Kidney epithelial cell (primary cell): ENCODE measurements around the gene PALLD. TPM values are rescaled to one million over a fixed set of nuclear protein-coding genes. Genes with fewer than 3 reads are reported as not detected.

Experiments used
- DNase-seq: peaks from one replicate; pipeline ENCODE4 v3.0.0-alpha.2; 2010; ENCODE audit warnings: low read depth
- H3K27me3 ChIP-seq: 2 replicates; pipeline ENCODE4 v1.6.0; 2011; ENCODE audit warnings: low read length; ENCODE audit not compliant: control insufficient read depth, insufficient read depth
- H3K36me3 ChIP-seq: 2 replicates; pipeline ENCODE4 v1.5.1; 2011; ENCODE audit warnings: low read length; ENCODE audit not compliant: control insufficient read depth, insufficient read depth
- H3K4me3 ChIP-seq: 2 replicates; pipeline ENCODE4 v1.5.1; 2011; ENCODE audit warnings: low read depth, mild to moderate bottlenecking, control low read depth, low read length
- CTCF ChIP-seq: IDR thresholded peaks from 2 replicates; pipeline ENCODE4 v1.5.1; 2011; ENCODE audit warnings: mild to moderate bottlenecking, moderate library complexity, low read length, control low read depth, inconsistent platforms; ENCODE audit not compliant: insufficient read depth, poor library complexity, severe bottlenecking
- total RNA-seq: library from RNA; depleted of rRNA; stranded (reverse); fragments of >200 nt; gene quantifications from 2 replicates; pipeline ENCODE4 v1.2.3, GENCODE V29; 2015

Gene PALLD
- total RNA-seq, 1 donor from 2014 or later = 77.4 TPM

- no peak for DNase-seq
- TF ChIP-seq CTCF = no peak
- Histone ChIP-seq H3K36me3 (peaks cover 1% of the 10 kb centered on the region), H3K4me3 (no peak overlapping the region), H3K27me3 (no peaks in the 10 kb centered on the region)
Measured at GRCh38 chr4:168874083-168874482, 377.2 kb downstream of the PALLD start.

GRCh38 chr4:168876106-168876505 lies 379.3 kb downstream of the PALLD start:
- DNase-seq = no peak
- no peak for TF ChIP-seq CTCF
- Histone ChIP-seq H3K27me3 (no peaks in the 10 kb centered on the region), H3K36me3 (peaks cover 1% of the 10 kb centered on the region), H3K4me3 (no peak overlapping the region)

- peak overlapping the region; percentile 37 for H3K4me3 ChIP-seq
- H3K27me3 ChIP-seq = no peaks in the 10 kb centered on the region
- DNase-seq = no peak
- no peaks in the 10 kb centered on the region for H3K36me3 ChIP-seq
- TF ChIP-seq CTCF = no peak
Measured at GRCh38 chr4:168877511-168878491, 380.9 kb downstream of the PALLD start.

- Histone ChIP-seq H3K4me3 (no peak overlapping the region), H3K27me3 (no peaks in the 10 kb centered on the region), H3K36me3 (no peaks in the 10 kb centered on the region)
- TF ChIP-seq CTCF = no peak
- no peak for DNase-seq
Measured at GRCh38 chr4:168878623-168879022, 381.8 kb downstream of the PALLD start.

GRCh38 chr4:168879188-168879587 lies 382.3 kb downstream of the PALLD start:
- TF ChIP-seq CTCF = no peak
- Histone ChIP-seq H3K4me3 (no peak overlapping the region), H3K27me3 (no peaks in the 10 kb centered on the region), H3K36me3 (no peaks in the 10 kb centered on the region)
- DNase-seq = no peak

GRCh38 chr4:168880072-168880675 lies 383.3 kb downstream of the PALLD start:
- H3K4me3 ChIP-seq = no peak overlapping the region
- no peaks in the 10 kb centered on the region for H3K27me3 ChIP-seq
- H3K36me3 ChIP-seq = no peaks in the 10 kb centered on the region
- TF ChIP-seq CTCF = no peak
- no peak for DNase-seq
